ENCODE measurements around the gene DCLRE1B. TPM values are rescaled to one million over a fixed set of nuclear protein-coding genes. Genes with fewer than 3 reads are reported as not detected.

Gene DCLRE1B
- polyA plus RNA-seq, 1 donor (not counting 4 experiments of a cell fraction or from before 2014, with no cell fraction given): 5.4 TPM

- peaks cover 51% of the 10 kb centered on the region for H3K79me2 ChIP-seq (ENCODE audit: control insufficient read depth, insufficient read depth, low read length)
- H3K4me2 ChIP-seq (ENCODE audit: control insufficient read depth, extremely low read depth, insufficient read depth, low read depth, low read length): no peak overlapping the region
- dilution Hi-C loops (cut with MboI; ENCODE audit: extremely low pct_ligation_motif_present, low sequenced_read_pairs): no loop called here
- no peaks in the 10 kb centered on the region for H3K27me3 ChIP-seq (ENCODE audit: control insufficient read depth, extremely low read depth, insufficient read depth, low read length)
- H3K9me1 ChIP-seq (ENCODE audit: control insufficient read depth, extremely low read depth, insufficient read depth, low read length): no peaks in the 10 kb centered on the region
- H2AFZ ChIP-seq (ENCODE audit: control insufficient read depth, low read length): no peak overlapping the region
- H3K4me1 ChIP-seq (ENCODE audit: control insufficient read depth, extremely low read depth, insufficient read depth, low read length): no peaks in the 10 kb centered on the region
- no peak for TF ChIP-seq CTCF (optimal IDR thresholded peaks at IDR 0.05 in 1 of 3, IDR thresholded peaks at IDR 0.05 in 1 of 3, conservative IDR thresholded peaks at IDR 0.05 in 1 of 3; ENCODE audit: extremely low read depth in 1 of 3, insufficient read depth in 2 of 3, low read length in 3 of 3)
- TF ChIP-seq EZH2 (IDR thresholded peaks at IDR 0.05; ENCODE audit: low read length): no peak
- no peaks in the 10 kb centered on the region for H3K9me3 ChIP-seq (ENCODE audit: control insufficient read depth, low read depth, low read length)
- peaks cover 4 to 11% of the 10 kb centered on the region in 2 experiments for H3K36me3 ChIP-seq (ENCODE audit: control insufficient read depth in 2 of 2, extremely low read depth in 1 of 2, insufficient read depth in 2 of 2, low read length in 2 of 2)
- H4K20me1 ChIP-seq (ENCODE audit: control insufficient read depth, extremely low read depth, insufficient read depth, low read length): no peaks in the 10 kb centered on the region
- FAIRE-seq: no peak
- no peak overlapping the region for H3K27ac ChIP-seq (ENCODE audit: control insufficient read depth, insufficient read depth, low read length)
- no peak overlapping the region for H3K4me3 ChIP-seq (ENCODE audit: control insufficient read depth in 2 of 3, extremely low read depth in 1 of 3, insufficient read depth in 2 of 3, low read depth in 1 of 3, low read length in 3 of 3)
- no peak for DNase-seq (ENCODE audit: low read depth, low spot score)
- no peak overlapping the region for H3K9ac ChIP-seq (ENCODE audit: control insufficient read depth, extremely low read depth, insufficient read depth, low read length)
Observed at GRCh38 chr1:113945329-113945728, 40.2 kb downstream of the DCLRE1B start.

GRCh38 chr1:113946112-113946511 is 41.0 kb downstream of the DCLRE1B start:
- peaks cover 52% of the 10 kb centered on the region for H3K79me2 ChIP-seq (ENCODE audit: control insufficient read depth, insufficient read depth, low read length)
- no peak overlapping the region for H3K4me2 ChIP-seq (ENCODE audit: control insufficient read depth, extremely low read depth, insufficient read depth, low read depth, low read length)
- no peak overlapping the region for H2AFZ ChIP-seq (ENCODE audit: control insufficient read depth, low read length)
- H3K36me3 ChIP-seq (ENCODE audit: control insufficient read depth in 2 of 2, extremely low read depth in 1 of 2, insufficient read depth in 2 of 2, low read length in 2 of 2): peaks cover 0 to 3% of the 10 kb centered on the region in 2 experiments
- H3K4me1 ChIP-seq (ENCODE audit: control insufficient read depth, extremely low read depth, insufficient read depth, low read length): no peaks in the 10 kb centered on the region
- no peaks in the 10 kb centered on the region for H3K9me1 ChIP-seq (ENCODE audit: control insufficient read depth, extremely low read depth, insufficient read depth, low read length)
- H3K27ac ChIP-seq (ENCODE audit: control insufficient read depth, insufficient read depth, low read length): no peak overlapping the region
- H3K9me3 ChIP-seq (ENCODE audit: control insufficient read depth, low read depth, low read length): no peaks in the 10 kb centered on the region
- dilution Hi-C loops (cut with MboI; ENCODE audit: extremely low pct_ligation_motif_present, low sequenced_read_pairs): no loop called here
- no peak for DNase-seq (ENCODE audit: low read depth, low spot score)
- no peaks in the 10 kb centered on the region for H4K20me1 ChIP-seq (ENCODE audit: control insufficient read depth, extremely low read depth, insufficient read depth, low read length)
- no peak for TF ChIP-seq CTCF (optimal IDR thresholded peaks at IDR 0.05 in 1 of 3, IDR thresholded peaks at IDR 0.05 in 1 of 3, conservative IDR thresholded peaks at IDR 0.05 in 1 of 3; ENCODE audit: extremely low read depth in 1 of 3, insufficient read depth in 2 of 3, low read length in 3 of 3)
- TF ChIP-seq EZH2 (IDR thresholded peaks at IDR 0.05; ENCODE audit: low read length): no peak
- no peaks in the 10 kb centered on the region for H3K27me3 ChIP-seq (ENCODE audit: control insufficient read depth, extremely low read depth, insufficient read depth, low read length)
- H3K4me3 ChIP-seq (ENCODE audit: control insufficient read depth in 2 of 3, extremely low read depth in 1 of 3, insufficient read depth in 2 of 3, low read depth in 1 of 3, low read length in 3 of 3): no peak overlapping the region
- H3K9ac ChIP-seq (ENCODE audit: control insufficient read depth, extremely low read depth, insufficient read depth, low read length): no peak overlapping the region
- FAIRE-seq: no peak
